Measurements from ENCODE around the gene ARRDC5.
"Not testable (repeated sequence)": the region's sequence is repeated elsewhere in the genome, so short reads cannot be mapped to it uniquely, and the experiment has no call there.

ARRDC5 gene

GRCh38 chr19:4867534-4868285, 35.0 kb downstream of the ARRDC5 start, which contains the start of gene PLIN3:
PLIN3 (minus strand) TSS chr19:4867667; CDS start chr19:4861394, 6,273 bp downstream.
- no peak for DNase-seq

- DNase-seq, result no peak
Measured at GRCh38 chr19:4866595-4867424, 35.9 kb downstream of the ARRDC5 start.

- no peak for DNase-seq
Measured at GRCh38 chr19:4861147-4861546, 41.5 kb downstream of the ARRDC5 start.

GRCh38 chr19:4859697-4860096, 43.0 kb downstream of the ARRDC5 start:
- no peak for DNase-seq

- not testable (repeated sequence) for DNase-seq
Measured at GRCh38 chr19:4856468-4856867, 46.2 kb downstream of the ARRDC5 start.

GRCh38 chr19:4853506-4853905, 49.2 kb downstream of the ARRDC5 start:
- DNase-seq, result not testable (repeated sequence)

- DNase-seq, result no peak
Measured at GRCh38 chr19:4852484-4852883, 50.2 kb downstream of the ARRDC5 start.

GRCh38 chr19:4851551-4852290, 51.0 kb downstream of the ARRDC5 start:
- DNase-seq, result no peak

- DNase-seq, result no peak
Measured at GRCh38 chr19:4849019-4849418, 53.7 kb downstream of the ARRDC5 start.

- DNase-seq, result no peak
Measured at GRCh38 chr19:4847190-4847973, 55.3 kb downstream of the ARRDC5 start.

GRCh38 chr19:4845975-4846374, 56.7 kb downstream of the ARRDC5 start:
- not testable (repeated sequence) for DNase-seq

- no peak for DNase-seq
Measured at GRCh38 chr19:4844348-4845179, 58.1 kb downstream of the ARRDC5 start.

- no peak for DNase-seq
Measured at GRCh38 chr19:4843647-4843965, 59.1 kb downstream of the ARRDC5 start.

Data from NCI-H2081 treated with DMSO at 0.1 percent for 48 hours (cell line).